Esophagus (tissue), 2 donors: ENCODE data around the gene LTA4H. TPM values are rescaled to one million over a fixed set of nuclear protein-coding genes. Genes with fewer than 3 reads are reported as not detected.

Source experiments
- H3K27ac ChIP-seq, 2 donors: one replicate each; pipeline ENCODE4 v1.5.1; 2013; ENCODE audit warnings: low read depth in 2 of 2, mild to moderate bottlenecking in 2 of 2, inconsistent platforms in 1 of 2, low read length in 1 of 2, moderate library complexity in 1 of 2
- H3K27me3 ChIP-seq, 2 donors: one replicate each; pipeline ENCODE4 v1.6.1; 2013; ENCODE audit warnings: low read length in 2 of 2, control low read depth in 1 of 2, mild to moderate bottlenecking in 1 of 2; ENCODE audit not compliant: insufficient read depth in 2 of 2, control insufficient read depth in 1 of 2
- H3K36me3 ChIP-seq, 2 donors: one replicate each; pipeline ENCODE4 v1.6.1; 2013; ENCODE audit warnings: low read length in 1 of 2; ENCODE audit not compliant: control insufficient read depth in 2 of 2, insufficient read depth in 2 of 2
- H3K4me1 ChIP-seq, 2 donors: one replicate each; pipeline ENCODE4 v1.6.1; 2013; ENCODE audit warnings: low read length in 1 of 2; ENCODE audit not compliant: control insufficient read depth in 2 of 2, insufficient read depth in 2 of 2
- H3K4me3 ChIP-seq, 2 donors: one replicate each; pipeline ENCODE4 v1.5.1; 2013; ENCODE audit warnings: low read length in 2 of 2, mild to moderate bottlenecking in 2 of 2, low read depth in 1 of 2, moderate library complexity in 1 of 2
- H3K9me3 ChIP-seq, 2 donors: one replicate each; pipeline ENCODE4 v1.6.1; 2013; ENCODE audit warnings: mild to moderate bottlenecking in 2 of 2, low read depth in 1 of 2, low read length in 1 of 2, moderate library complexity in 1 of 2; ENCODE audit not compliant: control insufficient read depth in 2 of 2, insufficient read depth in 1 of 2
- WGBS, 2 donors: extraction: QIAGEN DNeasy Blood & Tissue Kit; methylation state at CpG; one replicate each; pipeline ENCODE4 v1.1.7; 2013; 5-methylcytosine and 5-hydroxymethylcytosine counted together
- polyA plus RNA-seq, 2 donors: library from polyadenylated mRNA; stranded (reverse); fragments of 200-250 nt; gene quantifications; one replicate each; pipeline ENCODE4 v1.2.3, GENCODE V29; 2013
- donor health status: healthy with polysubstance abuse.
- donor health status: Bipolar disorder and iron deficiency.

Gene LTA4H
- polyA plus RNA-seq, 2 donors: 48.9 to 93.2 TPM

DNA sequence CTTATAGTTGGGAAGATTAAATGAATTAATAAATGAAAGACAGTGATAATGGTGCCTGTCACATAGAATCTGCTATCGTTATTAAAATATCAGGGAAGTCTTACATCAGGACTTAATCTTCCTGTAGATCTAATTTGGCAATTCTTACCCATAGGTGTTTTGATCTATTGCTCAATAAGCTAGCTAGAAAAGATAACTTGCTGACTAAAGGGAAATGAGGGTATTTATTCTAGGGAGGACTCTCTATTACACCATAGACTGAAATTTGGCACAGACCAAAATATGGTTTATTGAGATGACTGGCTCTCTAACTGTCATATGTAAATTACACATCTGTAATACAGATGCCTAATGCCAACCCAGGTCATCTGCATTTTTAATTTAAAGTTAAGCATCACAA, 50.7 kb downstream of the LTA4H start:
- WGBS, 2 donors: 76 to 91% methylated on average over 1 of the region's 1 CpG
- H3K9me3 ChIP-seq: no peaks in the 10 kb centered on the region

DNA sequence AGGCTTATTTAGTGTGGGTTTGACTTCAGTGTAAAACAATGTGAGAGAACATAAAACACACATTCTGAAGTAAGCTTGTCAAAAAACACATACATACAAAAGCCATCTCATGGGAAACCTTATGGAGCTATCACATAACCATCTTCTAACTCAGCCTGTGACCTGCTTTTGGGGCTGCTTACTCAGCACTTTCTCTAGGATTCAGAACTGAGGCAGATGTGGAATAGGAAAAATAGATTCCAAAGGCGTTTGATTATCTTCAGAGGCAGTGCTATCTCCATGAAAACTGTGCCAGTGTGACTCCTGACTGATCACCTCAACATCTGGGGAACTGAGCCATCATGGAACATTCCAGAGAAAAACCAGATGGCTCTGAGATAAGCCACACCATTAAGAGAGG, 52.8 kb downstream of the LTA4H start:
- Histone ChIP-seq H3K36me3 (no peaks in the 10 kb centered on the region), H3K4me1 (no peaks in the 10 kb centered on the region), H3K9me3 (no peaks in the 10 kb centered on the region), H3K27me3 (no peaks in the 10 kb centered on the region), H3K4me3 (no peak overlapping the region), H3K27ac (no peak overlapping the region)
- 70 to 86% methylated on average over 1 of the region's 1 CpG for WGBS, 2 donors

More for the DNA sequence above, 50.7 kb downstream of the LTA4H start:
- Histone ChIP-seq H3K27ac (no peak overlapping the region), H3K4me1 (no peaks in the 10 kb centered on the region), H3K4me3 (no peak overlapping the region), H3K27me3 (no peaks in the 10 kb centered on the region), H3K36me3 (no peaks in the 10 kb centered on the region)

DNA sequence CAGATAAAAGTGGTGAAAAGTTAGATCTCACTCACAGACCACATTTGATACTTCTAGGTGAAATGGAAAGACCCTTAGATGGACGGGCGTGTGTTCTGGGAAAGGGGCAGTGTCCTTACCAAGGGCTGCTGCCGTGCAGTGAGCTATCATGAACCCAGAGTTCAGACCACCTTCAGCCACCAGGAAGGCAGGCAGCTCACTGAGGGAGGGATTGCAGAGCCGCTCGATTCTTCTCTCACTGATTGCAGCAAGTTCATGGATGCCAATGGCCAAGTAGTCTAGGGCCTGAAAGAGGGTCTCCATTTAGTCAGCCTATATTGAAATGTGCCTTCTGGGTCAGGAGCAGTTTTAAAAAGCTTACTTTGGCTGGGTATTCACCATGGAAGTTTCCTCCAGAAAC, 55.0 kb downstream of the LTA4H start:
- Histone ChIP-seq H3K27ac (no peak overlapping the region), H3K27me3 (no peaks in the 10 kb centered on the region), H3K4me1 (no peaks in the 10 kb centered on the region), H3K36me3 (no peaks in the 10 kb centered on the region), H3K9me3 (no peaks in the 10 kb centered on the region), H3K4me3 (no peak overlapping the region)
- WGBS, 2 donors: 85 to 92% methylated on average over 5 of the region's 5 CpGs

DNA sequence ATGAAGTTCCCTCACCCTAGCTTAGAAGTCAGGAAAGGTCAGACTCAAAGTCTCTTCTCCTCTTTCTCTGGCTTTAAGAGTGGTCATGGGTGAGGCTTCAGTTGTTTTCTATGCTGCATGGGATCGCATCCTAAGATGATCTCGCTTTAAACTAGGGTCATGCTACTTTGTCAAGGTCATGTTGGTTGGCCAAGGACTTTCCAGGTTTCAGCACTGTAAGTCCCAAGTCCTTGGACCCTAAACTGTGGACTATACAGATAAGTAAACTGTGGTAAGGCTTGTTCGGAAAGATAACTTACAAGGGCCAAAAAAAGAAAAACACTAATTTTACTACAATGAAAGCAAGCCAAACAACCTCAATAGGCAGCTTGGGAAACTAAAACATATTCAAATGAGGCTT, 56.6 kb downstream of the LTA4H start:
- WGBS, 2 donors: 91 to 92% methylated on average over 3 of the region's 3 CpGs
- H3K9me3 ChIP-seq: no peaks in the 10 kb centered on the region
- H3K4me3 ChIP-seq: no peak overlapping the region
- H3K36me3 ChIP-seq: no peaks in the 10 kb centered on the region
- no peaks in the 10 kb centered on the region for H3K27me3 ChIP-seq
- H3K4me1 ChIP-seq: no peaks in the 10 kb centered on the region
- H3K27ac ChIP-seq: no peak overlapping the region

DNA sequence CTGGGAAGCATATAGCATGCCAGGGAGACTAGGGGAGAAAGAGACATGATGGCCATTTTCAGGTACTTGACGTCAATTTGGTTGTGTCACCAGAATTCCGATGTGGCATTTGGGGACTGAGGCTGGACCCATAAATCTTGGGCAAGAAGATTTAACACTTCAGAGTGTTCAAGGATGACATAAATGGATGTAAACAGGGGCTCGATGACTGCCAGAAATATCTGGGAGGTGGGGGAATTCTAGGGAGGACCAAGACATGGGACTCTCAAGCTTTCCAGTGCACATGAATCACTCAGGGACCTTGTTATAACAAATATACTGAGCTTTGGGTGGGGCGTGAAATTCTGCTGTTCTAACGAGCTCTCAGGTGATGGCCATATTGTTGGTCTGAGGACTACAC, 57.0 kb downstream of the LTA4H start:
- no peaks in the 10 kb centered on the region for H3K27me3 ChIP-seq
- H3K4me1 ChIP-seq: no peaks in the 10 kb centered on the region
- H3K9me3 ChIP-seq: no peaks in the 10 kb centered on the region
- 90 to 94% methylated on average over 5 of the region's 5 CpGs for WGBS, 2 donors
- H3K4me3 ChIP-seq: no peak overlapping the region
- H3K27ac ChIP-seq: no peak overlapping the region
- no peaks in the 10 kb centered on the region for H3K36me3 ChIP-seq

DNA sequence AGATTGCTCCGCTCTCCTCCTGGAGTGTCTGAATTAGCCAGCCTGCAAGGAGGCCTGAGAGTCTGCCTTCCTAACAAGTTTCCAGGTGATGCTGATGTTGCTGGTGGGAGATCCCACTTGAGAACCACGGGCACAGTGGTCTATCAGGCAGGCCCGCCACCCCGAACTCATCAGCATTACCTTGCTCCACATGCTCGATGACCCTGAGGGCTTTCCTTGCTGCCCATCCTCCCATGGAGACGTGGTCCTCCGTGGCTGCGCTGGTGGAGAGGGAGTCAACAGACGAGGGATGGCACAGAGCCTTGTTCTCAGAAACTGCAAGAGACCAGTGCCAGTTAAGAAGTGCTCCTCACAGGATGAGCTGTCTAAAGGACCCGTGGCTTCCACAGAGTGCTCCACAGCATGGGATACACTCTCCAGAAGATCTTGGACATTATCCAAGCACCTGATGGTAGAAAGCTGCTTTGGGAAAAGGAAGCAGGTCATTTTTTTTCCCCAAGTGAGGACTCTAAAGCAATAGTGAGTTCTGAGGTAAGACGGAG, 57.6 kb downstream of the LTA4H start:
- 87 to 93% methylated on average over 11 of the region's 11 CpGs for WGBS, 2 donors
- Histone ChIP-seq H3K36me3 (no peaks in the 10 kb centered on the region), H3K4me3 (no peak overlapping the region), H3K27me3 (no peaks in the 10 kb centered on the region), H3K27ac (no peak overlapping the region), H3K4me1 (no peaks in the 10 kb centered on the region), H3K9me3 (no peaks in the 10 kb centered on the region)

DNA sequence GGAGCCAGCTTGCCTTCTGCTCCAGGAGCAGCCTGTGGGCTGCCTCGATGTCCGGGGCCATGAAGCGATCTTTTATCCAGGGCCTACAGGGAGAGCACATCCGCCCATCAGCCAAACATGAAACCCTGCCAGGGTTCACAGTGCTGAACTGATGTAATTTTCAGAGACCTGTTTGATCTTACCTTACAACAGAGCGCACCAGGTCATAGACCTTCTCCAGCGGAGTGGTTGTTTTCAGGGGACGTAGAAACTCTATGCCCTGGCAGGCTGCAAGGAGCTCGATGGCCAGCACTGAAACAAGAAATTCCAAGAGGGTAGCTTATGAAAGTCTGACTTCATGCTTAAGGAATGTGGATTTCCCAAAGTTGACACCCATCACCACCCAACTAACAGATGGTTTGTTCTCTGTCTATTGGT, 59.0 kb downstream of the LTA4H start:
- no peaks in the 10 kb centered on the region for H3K4me1 ChIP-seq
- H3K27ac ChIP-seq: no peak overlapping the region
- H3K36me3 ChIP-seq: no peaks in the 10 kb centered on the region
- no peak overlapping the region for H3K4me3 ChIP-seq
- no peaks in the 10 kb centered on the region for H3K27me3 ChIP-seq
- no peaks in the 10 kb centered on the region for H3K9me3 ChIP-seq
- 90% methylated on average over 8 of the region's 8 CpGs for WGBS, 2 donors

DNA sequence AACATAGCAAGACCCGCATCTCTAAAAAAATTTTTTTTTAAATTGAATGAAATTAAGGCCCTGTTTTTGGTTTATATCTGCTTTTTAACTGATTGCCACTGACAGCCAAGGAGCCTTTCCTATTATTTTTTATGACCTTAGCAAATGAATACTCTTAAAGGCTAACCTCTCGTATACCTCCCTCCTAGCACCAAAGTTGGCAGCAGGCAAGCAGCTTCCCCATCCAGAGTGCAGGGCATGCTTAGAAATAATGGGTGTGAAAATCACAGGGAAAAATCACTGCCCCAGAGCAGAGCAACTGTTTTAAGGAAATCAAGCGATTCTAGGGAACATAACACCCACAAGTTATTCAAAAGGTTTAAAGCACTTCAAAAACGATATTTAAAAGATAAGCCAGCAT, 59.9 kb downstream of the LTA4H start:
- 88 to 91% methylated on average over 4 of the region's 4 CpGs for WGBS, 2 donors
- no peaks in the 10 kb centered on the region for H3K36me3 ChIP-seq
- no peaks in the 10 kb centered on the region for H3K4me1 ChIP-seq
- no peaks in the 10 kb centered on the region for H3K9me3 ChIP-seq
- no peaks in the 10 kb centered on the region for H3K27me3 ChIP-seq
- H3K27ac ChIP-seq: no peak overlapping the region
- H3K4me3 ChIP-seq: no peak overlapping the region

DNA sequence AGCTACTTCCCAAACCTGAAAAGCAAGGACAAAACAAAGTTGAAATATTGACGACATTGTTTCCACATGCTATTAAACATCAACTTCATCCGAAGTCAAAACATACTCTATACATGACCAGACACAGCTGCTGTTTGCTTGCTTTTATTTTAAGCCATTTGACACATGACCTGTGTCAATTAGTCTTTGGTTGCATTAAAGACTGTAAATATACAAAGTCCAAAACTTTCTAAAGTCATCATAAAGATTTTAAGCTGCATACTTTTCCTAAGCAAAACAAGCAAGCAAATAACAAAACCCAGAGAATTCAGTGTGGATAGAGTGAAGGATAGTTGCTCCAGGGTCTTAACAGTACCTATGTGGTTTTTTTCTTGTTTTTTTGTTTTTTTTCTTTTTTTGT, 61.0 kb downstream of the LTA4H start:
- WGBS, 2 donors: 32 to 40% methylated on average over 2 of the region's 2 CpGs
- Histone ChIP-seq H3K36me3 (no peaks in the 10 kb centered on the region), H3K4me1 (no peaks in the 10 kb centered on the region), H3K27ac (no peak overlapping the region), H3K9me3 (no peaks in the 10 kb centered on the region), H3K27me3 (no peaks in the 10 kb centered on the region), H3K4me3 (no peak overlapping the region)

DNA sequence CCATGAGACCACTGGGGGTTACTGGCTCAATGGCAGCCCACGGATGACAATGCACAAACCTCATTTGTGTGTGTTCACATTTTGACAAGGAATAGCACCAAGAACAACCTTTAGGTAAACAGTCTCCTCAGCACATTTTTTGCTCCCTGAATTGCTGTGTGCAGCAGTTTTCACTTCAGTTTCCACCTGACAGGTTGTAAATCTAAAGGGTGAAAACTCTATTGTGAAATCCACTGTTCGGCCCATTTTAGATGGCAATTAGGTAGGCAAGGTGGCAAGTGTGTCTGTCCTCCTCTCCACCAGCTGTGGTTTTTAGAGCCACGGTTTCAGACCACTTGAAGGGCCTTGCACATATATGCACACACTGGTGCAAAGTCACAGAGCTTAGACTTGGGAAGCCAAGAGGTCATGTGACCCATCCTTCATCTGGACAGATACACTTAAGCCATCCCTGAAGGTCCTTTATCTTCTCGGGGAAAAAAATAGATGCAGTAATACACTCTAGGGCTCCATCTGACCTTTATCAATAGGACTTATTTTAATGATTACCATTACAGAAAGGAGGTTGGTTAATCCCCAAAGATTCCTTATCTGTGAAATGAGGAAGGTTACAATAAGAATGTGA, 62.4 kb downstream of the LTA4H start:
- no peak overlapping the region for H3K27ac ChIP-seq
- WGBS, 2 donors: 70% methylated on average over 4 of the region's 4 CpGs

More for the DNA sequence above, 62.4 kb downstream of the LTA4H start:
- H3K4me3 ChIP-seq: no peak overlapping the region
- H3K4me1 ChIP-seq: no peaks in the 10 kb centered on the region
- no peaks in the 10 kb centered on the region for H3K9me3 ChIP-seq
- H3K27me3 ChIP-seq: no peaks in the 10 kb centered on the region
- no peaks in the 10 kb centered on the region for H3K36me3 ChIP-seq
